ENCODE measurements around the gene CD300A.
A peak's percentile ranks its signal among the peaks of the same experiment; 100 is the strongest.

Gene CD300A

DNA sequence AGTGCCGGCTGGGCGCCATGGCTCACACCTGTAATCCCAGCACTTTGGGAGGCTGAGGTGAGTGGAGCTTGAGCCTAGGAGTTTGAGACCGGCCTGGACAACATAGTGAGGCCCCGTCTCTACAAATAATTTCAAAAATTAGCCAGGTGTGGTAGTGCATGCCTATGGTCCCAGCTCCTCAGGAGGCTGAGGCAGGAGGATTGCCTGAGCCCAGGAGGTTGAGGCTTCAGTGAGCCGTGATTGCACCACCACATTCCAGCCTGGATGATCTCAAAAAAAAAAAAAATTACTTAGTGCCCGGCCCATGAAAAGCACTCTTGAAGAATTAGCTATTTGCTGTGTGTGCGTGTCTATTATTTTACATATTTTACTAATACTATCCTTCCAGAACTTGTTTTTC lies 24.9 kb upstream of the CD300A start:
- no peak for DNase-seq

DNA sequence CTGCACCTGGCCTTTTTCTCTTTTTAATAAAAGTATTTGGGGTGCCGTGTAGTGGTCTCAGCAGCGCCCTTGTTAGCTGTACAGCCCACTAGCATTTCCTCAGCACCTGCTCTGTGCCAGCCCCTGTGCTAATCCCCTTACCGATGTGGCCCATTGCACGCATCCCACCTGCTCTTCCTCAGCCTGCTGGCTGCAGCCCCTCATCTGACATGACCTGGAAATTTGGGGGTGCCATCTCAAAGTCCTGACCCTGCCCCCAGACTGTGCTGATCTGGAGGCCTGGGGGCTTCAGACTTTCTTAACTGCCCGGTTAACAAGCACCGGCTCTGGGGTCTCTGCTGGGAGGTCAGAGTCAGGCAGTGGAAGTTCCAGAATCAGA lies 24.2 kb upstream of the CD300A start:
- DNase-seq, result no peak

DNA sequence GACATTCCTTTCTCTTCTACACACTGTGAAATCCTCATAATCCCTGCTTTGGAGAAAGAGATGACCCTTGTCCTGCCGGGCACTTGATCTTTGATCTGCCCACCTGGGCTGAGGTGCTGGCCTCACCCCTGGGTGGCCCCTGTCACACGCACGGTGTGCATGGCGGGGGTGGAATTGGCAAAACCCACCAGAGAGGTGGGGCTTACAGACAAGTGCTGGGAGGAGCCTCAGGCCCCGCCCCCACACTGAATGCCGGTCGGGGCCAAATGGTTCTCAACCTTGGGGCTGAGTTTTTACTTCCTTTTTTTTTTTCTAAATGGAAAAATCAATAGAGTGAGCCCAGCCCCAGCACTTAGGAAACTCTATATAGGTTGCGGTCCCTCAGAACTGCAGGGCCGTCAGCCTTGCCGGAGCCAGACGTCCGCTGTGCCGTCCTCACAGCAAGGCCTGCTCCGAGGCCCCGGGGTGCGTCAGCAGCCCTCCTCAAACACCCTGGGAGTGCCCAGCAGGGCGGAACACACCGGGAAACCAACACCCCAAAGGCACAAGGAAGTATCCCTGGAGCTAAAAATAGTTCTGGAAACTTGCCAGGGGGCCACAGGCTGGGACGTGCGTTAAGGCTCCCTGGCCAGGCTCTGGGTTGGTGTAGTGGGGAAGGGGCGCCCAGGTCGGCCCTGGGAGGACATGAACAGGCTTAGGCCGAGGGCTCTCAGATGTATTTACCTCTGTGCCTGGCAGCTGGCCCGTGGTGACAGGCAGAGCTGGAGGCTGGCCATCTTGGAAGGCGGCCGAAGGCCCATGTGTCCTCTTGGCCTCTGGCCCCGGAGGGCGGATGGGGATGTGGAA lies 23.5 kb upstream of the CD300A start:
- DNase-seq, result peak; percentile 93

DNA sequence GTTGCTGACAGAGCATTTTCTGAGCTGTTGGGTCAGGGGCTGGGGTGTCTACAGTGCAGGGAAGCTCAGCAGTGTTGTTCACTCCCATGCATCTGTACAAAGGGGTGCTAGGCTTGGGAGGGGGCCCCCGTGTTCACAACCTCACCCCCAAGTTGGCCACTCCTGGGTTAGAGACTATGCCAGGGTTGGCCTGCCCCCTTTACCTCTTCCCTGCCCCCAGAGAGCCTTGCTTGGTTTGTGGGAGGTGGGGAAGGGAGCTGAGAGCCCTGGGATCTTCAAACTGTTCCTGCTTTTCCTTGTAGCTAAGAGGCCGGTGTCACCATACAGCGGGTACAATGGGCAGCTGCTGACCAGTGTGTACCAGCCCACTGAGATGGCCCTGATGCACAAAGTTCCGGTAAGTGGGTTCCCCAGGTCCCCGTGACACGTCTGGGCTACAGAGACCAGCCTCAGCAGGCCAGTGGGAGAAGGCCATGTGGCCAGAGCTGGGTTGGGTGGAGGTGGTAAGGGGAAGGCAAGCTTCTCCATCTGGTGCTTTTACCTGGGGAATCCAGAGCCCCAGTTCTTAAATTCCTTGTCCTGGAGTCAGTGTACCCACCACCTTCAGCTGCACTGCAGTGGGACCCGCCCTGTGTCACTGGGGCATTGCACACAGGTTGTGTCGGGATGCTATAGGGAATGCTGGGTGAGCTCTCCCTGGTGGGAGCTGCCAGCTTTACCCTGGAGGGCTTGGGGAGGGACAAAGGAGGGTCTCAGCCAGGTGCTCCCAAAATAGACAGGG lies 22.7 kb upstream of the CD300A start:
- no peak for DNase-seq

DNA sequence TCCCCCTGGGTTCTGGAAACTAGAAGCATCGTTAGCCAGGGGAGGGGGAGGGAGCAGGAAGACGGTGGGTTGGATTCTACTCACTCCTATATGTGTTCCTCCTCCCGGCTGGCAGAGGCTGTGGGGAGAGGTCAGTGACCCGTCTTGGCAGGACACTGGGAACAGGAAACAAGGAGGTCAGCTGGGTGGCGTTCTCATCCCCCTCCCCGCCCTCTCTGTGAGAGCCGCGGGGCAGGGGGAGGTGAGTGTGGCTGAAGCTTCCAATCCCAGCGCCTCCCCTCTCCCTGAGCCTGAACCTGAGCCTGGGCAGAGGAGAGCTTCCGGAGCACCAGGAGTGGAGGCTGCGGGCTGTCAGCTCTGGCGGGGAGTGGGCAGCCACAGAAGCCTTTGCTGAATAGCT lies 22.0 kb upstream of the CD300A start:
- no peak for DNase-seq

DNA sequence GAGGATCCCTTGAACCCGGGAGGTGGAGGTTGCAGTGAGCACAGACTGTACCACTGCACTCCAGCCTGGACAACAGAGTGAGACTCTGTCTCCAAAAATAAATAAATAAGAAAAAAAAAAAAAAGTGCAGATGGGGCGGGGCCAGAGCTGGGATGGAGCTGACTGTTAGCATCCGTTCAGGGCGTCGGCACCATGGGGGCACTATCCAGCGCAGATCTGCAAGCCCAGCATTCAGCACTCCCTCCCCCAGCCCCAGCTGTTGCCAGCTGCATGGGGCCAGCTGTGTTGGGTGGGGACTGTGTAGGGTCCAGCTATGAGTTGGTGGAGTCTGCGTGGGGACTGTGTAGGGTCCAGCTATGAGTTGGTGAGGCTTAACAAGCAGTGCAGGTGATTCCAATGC lies 21.3 kb upstream of the CD300A start:
- DNase-seq, result no peak

DNA sequence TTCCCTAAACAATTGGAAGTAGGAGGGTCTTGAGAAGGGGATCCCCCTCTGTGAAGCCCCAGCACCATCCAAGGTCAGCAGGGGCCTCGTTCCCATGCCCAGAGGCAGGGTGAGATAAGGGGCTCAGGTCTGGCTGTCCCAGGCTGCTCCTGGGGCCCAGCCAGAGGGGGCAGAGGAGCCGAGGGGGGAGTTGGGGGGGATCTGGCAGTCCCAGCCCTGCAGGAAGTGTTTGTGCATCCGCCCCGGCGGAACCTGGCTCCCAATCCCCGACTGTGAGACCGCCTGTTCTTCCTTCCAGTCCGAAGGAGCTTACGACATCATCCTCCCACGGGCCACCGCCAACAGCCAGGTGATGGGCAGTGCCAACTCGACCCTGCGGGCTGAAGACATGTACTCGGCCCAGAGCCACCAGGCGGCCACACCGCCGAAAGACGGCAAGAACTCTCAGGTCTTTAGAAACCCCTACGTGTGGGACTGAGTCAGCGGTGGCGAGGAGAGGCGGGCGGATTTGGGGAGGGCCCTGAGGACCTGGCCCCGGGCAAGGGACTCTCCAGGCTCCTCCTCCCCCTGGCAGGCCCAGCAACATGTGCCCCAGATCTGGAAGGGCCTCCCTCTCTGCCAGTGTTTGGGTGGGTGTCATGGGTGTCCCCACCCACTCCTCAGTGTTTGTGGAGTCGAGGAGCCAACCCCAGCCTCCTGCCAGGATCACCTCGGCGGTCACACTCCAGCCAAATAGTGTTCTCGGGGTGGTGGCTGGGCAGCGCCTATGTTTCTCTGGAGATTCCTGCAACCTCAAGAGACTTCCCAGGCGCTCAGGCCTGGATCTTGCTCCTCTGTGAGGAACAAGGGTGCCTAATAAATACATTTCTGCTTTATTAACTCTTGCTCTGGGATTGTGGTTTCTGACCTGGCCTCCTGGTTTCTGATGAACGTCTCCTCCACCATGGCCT lies 19.6 kb upstream of the CD300A start:
- DNase-seq, result no peak

DNA sequence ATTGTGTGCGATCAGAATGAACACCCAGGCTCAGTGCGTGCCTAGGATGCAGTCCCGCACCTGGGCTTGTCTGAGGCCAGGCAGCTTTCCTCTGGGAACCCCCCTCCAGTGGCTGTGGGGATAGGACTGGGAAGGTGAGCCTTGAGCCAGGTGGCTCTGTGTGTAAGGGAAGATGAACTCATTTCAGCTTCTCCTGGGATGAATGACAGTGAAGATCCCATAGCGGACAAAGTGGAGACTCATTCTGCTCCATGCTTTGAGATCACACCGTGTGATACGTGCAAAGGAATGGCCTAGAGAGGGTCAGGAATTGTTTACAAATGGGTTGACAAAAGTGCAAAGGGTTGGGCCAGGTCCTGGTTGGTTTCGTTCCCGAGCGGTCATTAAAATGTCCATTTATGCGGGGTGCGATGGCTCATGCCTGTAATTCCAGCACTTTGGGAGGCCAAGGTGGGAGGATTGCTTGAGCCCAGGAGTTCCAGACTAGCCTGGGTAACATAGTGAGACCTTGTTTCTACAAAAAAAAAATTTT lies 18.7 kb upstream of the CD300A start:
- no peak for DNase-seq

DNA sequence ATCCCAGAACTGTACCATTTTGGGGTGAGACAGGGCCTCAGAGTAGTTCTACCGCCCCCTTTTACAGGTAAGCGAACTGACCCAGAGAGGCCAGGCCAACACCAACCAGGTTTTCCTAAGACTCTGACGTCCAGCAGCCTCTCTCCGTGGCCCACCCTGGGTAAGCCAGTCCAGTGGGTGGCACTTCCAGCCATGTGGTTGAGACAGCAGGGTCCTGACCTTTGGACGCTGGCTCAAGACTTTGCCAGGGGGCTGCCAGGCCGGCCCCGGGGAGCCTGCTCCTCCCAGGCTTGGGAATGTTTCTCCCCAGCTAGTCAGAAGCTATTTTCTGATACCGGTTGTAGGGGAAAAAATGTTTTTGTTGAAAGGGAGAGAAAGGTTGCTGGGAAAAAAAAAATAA lies 17.7 kb upstream of the CD300A start:
- no peak for DNase-seq

DNA sequence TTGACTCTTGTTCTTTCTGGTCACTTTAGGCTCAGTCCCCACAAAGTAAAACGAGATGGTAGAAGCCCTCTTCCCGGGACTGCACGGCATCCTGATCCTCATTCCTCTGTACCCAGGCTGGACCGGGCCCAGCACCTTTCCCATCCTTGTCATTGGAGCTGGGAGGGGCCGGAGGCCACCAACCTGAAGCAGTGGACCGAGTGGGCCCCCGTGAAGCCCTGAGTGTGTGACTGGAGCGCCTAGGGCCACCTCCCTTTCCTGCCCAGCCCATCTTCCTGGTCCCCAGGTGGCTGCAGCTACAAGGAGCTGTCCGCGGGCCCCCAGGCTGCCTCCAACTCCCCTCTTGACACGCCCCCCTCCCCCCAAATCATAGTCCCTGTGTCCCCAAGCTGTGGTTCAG lies 17.1 kb upstream of the CD300A start:
- no peak for DNase-seq

DNA sequence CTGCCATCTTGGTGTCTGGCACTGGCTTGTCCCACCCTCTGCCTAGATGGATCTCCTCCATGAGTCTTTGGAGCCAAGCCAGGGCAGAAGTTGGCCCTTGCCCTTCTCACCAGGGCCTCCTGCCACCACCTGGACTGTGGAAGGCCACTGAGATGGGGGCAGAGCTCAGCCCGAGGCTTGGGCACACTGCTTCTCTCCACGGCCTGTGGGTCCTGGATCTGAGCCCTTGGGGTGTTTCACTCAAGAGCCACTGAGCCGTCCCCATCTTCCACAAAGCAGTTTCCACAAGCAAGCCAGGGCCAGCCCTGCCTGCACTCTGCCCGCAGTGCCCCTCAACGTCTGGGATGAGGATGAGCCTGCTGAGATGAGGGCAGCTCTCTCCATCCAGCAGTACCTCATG lies 16.7 kb upstream of the CD300A start:
- no peak for DNase-seq

DNA sequence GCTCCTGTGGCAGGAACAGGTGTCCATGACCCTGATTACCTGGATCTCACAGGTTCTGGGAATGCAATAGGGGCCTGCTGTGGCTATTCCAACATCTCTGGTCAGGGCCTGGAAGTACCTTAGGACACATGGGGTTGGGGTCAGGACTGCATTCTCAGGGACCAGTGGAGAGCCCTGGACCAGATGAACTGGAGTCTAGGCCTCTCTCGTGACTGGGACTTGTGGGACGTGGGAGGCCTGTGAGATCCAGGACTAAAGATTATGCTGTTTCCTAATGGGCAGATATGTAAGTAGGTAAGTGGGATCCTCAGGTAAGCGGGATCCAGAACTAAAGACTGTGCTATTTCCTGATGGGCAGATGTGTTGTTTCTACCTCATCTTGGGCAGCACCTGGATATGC lies 16.2 kb upstream of the CD300A start:
- no peak for DNase-seq

DNA sequence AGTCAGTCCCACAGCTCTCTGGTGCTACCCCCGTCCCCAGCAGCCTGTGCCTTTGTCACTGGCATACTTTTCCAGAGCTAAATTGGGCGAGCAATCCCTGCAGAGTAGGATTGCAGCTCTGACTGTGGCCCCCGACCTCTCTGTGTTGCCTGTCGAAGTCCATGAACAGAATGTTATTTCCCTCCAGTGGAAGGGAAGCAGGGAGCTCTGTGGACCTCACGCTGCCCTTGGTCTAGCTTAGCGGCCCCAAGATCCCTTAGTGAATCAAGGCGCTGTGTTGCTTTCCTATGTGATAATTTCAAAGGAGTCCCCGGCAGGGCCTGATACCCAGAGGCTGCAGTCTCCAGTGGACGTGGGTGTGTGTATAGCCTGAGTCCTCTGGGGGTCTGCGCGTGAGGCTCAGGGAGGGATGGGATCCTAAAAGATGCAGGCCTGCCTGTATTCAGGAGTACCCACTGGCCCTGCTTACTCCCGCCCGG lies 15.5 kb upstream of the CD300A start:
- no peak for DNase-seq

DNA sequence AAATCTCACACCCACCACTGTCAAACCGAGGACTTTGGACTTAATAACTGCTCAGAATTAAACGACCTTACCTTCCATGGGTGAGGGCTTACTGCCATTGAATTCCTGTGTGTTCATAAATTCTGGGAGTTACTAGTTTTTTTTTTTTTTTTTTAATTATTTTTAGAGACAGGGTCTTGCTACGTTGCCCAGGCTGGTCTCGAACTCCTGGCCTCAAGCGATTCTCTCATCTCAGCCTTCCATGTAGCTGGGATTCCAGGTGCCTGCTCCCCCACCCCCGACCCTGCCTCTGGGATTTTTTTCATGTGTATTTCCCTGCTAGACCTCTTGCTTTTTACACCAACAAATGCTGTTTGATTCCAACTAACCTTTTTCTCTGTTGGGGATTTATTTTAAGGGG lies 14.9 kb upstream of the CD300A start:
- no peak for DNase-seq

DNA sequence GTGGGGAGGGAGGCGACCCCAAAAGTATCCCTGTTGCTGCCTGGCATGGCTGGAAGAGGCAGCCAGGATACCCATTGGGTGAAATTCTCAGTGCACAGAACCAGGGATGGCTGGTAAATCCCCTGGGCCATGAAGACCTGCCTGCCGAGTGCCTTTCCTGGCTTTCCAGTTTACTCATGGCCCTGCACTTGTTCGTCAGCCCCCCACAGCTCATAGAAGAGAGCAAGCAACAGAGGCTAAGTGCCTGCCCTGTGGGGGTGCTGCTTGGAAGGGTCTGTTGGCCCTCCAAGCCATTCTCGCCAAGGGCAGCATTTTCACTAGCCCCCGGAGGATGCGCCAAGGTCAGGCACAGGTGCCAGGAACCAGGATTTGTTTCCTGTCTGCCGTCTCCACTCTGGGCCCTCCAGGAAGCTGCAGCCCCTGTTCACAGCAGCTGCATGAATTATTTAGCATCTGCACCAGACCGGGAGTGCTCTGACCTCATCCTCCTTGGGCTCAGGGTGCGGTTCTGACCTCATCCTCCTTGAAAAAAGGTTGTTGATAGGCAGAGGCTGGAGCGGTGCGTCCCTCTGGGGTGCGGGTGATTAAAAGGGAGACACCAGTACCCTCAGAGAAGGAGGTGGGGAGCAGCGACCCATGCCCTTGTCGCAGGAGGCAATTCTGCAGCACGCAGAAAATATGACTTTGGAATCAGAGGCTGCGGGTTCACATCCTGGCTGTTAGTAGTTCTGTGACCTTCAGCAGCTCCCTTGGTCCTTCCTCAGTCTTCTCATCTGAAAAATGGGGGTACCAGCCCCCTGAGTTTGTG lies 14.2 kb upstream of the CD300A start:
- DNase-seq, result peak; percentile 86

DNA sequence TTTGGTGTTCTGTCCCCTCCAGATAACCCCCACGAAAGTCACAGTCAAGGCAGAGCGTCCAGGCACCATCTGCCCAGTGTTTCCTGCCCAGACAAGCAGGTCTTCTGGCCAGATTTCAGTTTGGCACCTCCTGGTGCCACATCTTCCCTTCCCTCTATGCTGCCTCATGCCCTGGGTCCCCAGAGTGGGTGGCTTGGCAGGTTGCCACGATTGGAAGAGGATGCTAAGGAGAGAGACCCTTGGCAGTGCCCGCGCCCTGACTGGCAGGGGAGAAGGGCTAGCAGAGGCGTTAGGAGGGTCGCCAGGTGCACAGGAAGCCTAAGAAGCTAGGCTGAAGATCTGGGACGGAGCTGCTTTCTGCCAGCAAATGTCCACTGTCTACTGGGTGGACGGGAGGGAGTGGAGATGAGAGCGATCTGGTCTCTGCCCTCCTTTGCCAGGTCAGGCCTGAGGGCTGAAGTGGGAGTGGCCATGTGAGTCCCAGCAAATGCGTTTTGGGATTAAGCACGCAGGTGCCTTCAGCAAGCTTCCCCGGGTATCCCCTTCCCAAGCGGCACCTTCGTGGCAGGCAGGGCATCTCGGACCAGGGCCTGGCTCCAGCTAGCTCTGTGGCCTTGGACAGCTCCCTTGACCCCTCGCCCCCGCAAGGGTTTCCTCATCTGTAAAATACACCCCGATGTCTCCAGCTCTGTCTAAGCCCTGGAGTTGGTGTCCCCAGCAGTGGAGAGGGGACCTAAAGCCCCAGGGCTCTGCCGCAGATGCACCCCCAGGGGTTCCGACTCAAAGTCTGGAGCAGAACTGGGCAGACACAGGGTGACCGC lies 13.4 kb upstream of the CD300A start:
- no peak for DNase-seq

DNA sequence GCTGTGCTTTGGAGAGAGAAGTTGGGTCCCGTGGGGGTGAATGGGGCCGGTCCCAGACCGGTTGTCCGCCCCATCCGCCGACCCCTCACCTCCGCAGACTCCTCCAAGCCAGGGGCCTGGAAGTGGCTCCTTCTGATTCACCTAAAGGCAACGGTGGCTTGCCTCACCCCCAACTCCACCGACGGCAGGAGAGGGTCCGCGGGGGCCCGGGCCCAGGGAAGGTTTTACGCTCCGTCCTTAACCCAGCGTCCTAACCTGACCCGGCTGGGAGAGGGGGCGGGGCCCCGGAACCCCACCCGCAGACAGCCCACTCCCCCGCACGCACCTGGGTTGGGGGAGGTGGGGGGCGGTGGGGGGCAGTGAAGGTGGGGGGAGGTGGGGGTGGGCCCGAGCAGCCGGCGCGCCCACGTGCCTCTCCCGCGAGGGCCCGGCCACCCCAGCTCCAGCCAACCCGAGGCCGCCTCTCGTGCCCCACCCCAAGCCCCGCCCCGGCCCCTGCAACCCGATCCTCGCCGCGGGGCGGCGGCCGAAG lies 12.7 kb upstream of the CD300A start:
- no peak for DNase-seq

DNA sequence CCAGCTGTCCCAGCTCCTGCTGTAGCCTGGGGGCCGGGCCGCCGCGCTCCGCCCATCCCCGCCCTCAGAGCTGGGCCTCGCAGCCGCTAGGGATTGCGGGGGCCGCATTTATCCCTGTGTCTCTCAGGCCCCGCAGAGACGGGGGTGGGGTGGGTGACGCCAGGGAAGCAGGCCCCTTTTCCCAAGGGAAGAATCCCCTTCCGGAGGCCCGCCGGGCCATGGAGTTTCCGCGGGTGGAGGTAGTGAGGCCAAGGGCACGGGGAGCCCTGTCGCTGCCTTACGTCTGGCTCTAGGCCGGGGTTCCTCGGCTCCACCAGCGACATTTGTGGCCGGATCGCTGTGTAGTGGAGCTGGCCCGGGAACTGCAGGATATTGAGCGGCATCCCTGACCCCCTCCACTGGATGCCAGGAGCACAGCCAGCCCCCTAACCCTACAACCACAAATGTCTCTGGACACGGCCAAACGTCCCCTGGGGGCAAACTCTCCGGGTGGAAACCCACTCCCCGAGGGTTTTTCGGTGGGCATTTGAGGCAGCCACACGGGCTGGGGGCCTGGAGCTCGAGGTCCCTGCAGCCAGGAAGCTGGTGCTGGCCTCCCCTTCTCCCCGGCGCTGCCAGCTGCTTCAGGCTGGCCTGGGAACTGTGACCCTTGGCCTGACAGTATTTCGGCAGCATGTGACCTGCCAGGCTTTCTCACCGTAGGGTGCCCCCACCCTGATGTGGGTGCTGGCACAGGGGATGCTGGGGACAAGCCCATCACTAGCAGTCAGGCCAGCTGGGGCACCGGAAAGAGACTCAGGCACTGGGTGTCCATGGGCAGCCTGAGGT lies 12.0 kb upstream of the CD300A start:
- peak; percentile 82 for DNase-seq

DNA sequence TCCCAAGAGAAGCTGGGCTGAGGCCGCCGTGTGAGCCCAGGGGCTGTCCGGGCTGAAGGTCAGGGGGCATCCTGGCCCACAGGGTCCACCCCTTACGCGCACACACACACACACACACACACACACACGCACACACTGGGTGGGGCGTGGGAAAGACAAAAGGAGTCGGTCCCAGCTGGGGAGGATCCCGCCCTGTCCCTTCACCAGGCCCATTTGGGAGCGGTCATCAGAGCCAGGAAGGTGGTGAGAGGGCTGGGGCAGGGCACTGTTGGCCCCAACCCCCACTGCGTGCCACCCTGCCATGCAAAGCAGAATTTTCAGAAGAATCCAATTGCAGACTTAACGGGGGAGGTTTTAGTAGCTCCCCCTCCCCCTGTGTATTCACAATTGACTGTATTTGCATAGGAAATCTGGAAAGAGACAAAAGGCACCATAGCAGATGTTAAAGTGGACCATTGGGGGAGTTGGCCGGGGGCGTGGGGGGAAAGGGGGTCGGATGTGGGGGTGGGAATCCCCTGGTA lies 11.3 kb upstream of the CD300A start:
- DNase-seq, result no peak

DNA sequence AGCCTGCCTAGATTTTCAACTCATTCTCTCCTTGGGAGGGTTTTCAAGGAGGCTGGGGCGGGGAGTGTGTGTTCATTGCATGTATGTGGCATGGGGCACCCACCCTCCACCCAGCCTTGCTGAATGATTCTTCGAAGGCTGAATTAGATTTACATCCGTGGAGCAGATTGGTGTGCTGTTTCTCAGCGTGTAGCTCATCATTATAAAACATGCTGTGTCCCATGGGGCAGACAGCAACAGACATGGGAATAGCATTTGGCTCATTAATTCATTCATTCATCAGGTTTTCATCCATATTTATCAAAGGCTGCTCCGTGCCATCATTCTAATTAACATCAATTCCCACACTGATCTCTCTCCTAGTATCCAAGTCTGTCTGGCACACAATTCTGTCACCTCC lies 10.6 kb upstream of the CD300A start:
- DNase-seq, result no peak
